HG03439 (cell line): ENCODE results near the gene TBX4.
"Not testable (repeated sequence)": the region's sequence is repeated elsewhere in the genome, so short reads cannot be mapped to it uniquely, and the experiment has no call there.

ENCODE experiments used
- ATAC-seq: cut with Tn5 transposase; IDR thresholded peaks from one replicate; pipeline ENCODE4 v1.9.1; 2021; ENCODE audit warnings: mild to moderate bottlenecking, moderate library complexity; ENCODE audit not compliant: unreplicated experiment

TBX4 gene

DNA sequence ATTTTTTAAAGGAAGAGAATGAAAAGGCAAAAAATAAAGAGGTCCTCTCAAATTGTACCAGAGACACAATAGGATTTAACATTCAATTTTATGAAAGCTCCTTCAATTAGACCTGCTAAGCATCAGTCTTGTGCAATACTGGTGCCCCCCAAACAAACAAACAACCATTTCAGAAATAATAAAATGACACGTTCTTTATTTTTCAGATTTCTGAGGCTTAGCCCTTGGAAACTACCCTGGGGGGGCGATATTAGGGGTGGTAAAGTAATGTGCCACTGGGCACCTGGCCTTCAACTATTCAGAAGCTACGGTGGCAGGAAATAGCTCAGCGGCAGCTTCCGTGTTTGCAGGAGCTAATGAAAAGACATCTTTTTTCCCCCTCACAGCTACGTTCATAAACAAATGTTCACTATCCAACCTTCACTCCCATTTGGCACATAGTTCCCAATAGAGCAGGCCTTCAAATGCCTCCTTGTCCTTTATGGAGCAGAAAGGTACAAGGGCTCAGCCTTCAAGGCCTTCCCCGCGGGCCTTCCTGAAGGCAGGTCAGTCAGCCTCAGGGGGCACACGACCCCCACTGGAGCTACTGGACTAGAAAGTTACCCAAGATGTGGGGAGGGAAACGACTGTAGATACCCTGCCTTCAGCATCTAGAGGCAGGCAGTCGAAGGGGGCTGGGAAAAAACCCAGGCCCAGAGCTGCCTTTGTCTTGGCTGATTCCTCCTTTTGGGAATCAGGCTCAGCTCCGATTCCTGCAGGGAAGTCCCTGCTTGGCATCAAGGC, 44.1 kb downstream of the TBX4 start:
- no peak for ATAC-seq

DNA sequence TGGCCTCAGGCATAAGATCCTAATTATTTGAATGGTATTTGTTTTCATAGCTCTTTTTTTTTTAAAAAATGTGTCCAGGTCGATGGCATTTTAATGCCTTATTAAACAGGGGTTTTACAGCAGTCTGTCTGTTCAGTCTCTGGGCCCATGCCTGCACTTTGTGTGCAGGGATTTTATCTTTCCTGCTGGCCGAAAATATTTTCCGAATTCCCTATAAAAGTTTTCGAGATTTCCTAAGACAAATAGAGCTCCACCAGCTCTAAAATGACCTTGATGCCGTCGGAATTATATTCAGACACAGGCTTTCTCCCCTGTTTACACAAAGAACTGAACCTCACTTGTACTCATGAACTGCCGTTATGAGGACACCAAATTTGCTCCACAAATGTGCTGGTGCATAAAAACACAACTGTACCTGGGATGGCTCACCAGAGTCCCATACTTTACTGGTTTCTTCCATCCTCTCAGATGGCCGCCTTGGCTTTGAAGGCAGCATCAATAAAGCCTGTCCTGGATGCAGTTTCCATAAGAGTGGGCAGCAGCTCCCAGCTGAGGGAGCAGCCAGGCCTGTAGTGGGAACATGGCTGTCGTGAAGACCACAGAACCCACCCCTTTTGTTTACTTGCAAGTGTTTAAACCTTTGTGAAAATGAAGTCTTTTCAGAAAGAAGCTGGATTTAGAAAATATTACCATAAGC, 44.9 kb downstream of the TBX4 start:
- ATAC-seq: no peak

DNA sequence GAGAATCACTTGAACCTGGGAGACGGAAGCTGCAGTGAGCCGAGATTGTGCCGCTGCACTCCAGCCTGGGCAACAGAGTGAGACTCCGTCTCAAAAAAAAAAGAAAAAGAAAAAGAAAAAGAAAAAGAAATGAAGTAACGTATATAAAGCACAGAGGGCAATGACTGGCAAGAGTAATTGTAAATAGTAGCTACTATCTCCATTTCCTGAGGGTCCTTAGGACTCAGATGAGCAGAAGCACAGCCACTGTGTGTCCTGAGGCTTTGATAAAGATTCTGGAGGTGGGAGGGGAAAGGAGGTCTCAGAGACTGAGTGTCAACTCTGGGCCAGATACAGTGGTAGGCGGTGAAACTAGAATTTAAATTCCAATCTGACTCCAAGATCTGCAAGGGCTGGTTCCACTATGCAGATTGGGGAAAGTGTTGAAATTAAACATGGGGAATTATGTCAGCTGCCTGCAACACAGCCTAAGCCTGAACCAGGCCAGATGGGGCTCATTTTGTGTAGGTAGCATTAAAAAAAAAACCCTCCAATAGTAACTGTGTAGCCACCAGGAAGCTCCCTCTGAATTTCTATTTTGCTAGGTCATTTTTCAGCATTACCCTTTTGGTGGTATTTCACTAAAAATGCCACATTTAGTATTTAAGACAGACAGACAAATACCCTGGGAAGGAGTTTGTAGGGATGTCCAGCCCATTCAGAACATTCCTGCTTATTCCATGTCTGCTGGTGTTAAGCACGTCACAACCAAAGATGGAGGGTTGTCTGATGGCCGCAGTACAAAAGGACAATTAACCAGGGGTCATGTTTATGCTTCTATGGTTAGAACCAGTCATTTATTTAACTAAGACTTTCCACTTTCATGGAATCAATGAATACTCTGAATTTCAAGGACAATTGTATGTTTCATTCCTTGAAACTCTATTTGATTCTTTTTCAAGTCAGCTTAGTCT, 46.1 kb downstream of the TBX4 start:
- no peak for ATAC-seq

DNA sequence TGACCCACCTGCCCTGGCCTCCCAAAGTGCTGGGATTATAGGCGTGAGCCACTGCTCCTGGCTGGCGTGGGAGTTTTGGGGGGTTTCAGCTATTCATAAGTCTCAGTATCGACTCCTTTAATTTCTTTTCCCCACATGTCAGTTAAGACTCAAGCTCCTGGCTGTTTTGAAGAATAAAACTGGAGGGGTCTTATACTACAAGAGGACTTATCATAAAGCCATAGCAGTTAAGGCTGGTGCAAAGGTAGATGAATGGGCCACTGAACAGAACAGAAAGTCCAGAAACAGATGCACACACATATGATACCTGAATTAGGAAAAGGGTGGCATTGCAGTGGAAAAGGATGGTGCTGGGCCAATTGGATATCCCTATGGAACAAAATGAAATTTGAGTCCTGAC, 47.4 kb downstream of the TBX4 start:
- no peak for ATAC-seq

DNA sequence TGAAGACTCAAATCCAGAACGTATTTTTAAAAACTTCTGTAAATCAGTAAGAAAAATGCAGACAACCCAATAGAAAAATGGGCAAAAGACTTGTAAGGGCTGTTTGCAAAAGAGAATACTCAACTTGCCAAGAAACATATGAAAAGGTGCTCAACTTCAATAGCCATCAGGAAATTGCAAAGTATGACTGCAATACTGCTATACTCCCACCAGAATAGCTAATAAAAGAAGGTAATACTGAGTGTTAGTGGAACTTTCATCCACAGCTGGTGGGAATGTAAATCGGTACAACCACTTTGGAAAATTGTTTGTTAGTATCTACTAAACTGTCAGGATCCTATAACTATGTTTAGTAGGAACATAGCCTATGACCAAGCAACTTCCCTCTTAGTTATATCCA, 48.1 kb downstream of the TBX4 start:
- ATAC-seq: no peak

DNA sequence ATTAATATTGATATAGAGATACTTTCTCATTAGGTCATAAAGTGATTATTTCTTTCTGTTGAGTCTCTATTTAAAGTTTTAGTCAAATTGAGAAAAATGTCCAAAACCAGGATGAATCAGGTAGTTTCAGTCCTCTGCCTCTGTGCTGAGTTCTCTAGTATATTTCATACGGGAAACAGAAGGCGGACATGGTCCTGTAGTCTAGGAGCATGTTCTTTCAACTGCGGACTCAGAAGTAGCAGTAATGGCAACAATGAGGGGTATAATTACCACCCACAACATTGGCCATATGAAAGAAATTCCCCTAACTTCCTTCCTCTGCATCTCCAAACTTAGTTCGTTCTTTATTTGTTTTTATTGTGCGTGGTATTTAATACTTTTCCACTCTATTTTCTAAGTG, 50.1 kb downstream of the TBX4 start:
- ATAC-seq: no peak

DNA sequence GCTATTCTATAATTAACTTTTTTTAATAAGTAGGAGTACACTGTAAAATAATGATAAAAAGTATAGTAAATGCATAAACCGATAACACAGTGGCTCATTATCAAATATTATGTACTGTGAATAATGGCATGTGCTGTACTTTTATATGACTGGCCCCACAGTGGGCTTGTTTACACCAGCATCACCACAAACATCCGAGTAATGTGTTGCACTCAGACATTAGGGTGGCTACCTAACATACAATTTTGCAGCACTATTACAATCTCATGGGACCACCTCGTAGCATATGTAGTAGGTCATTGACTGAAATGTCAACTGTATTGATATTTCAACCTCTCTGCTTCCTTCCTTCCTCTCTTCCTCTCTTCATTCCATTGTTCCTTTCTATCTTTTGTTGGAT, 51.7 kb downstream of the TBX4 start:
- ATAC-seq: no peak

DNA sequence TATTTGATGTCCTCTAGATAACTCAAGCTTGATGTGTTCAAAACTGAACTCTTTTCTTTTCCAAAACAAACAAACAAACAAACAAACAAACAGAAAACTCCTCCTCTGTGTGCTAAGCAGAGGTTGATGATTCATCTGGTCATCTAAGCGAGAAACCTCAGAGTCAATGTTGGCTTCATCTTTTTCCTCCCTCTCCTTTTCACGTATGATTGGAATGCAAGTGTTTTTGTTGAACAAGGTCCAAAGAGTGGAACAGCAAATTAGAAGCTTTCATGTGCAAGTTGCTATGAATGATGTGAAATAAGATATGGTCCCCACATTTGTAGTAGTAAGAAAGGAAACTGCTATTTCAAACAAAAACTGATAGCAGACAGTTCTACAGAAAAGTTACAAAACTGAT, 52.5 kb downstream of the TBX4 start:
- no peak for ATAC-seq

DNA sequence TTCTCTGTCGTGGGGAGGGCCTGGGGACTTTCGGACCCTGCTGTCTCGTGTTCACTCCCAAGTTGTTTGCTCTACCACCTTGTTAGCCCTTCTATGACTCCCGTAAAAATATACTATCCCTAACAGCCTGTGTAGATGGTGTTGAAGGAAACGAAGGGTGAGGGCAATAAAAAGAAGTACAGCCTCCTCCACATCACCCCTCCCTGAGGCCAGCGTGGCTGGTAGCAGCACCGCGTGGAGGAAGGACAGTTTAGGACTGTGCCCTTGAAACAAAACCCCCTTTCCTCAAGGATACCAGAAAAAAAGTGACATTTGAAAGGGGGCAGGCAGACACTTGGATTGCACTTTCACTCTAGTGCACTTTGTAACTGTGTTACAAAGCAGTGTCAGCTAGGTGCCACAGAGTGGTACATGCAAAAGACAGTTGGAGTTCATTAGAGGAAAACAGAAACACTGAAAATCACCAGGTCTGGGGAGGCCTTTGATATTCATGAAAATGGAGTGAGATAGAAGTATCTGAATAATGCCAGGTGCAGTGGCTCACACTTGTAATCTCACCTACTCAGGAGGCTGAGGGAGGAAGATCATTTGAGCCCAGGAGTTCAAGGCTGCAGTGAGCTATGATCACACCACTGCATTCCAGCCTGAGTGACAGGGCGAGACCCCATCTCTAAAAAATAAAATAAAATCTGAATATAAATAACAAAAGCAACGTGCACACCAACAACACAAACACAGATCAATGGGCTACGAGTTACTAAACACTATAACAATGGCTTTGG, 53.8 kb downstream of the TBX4 start:
- ATAC-seq: no peak

DNA sequence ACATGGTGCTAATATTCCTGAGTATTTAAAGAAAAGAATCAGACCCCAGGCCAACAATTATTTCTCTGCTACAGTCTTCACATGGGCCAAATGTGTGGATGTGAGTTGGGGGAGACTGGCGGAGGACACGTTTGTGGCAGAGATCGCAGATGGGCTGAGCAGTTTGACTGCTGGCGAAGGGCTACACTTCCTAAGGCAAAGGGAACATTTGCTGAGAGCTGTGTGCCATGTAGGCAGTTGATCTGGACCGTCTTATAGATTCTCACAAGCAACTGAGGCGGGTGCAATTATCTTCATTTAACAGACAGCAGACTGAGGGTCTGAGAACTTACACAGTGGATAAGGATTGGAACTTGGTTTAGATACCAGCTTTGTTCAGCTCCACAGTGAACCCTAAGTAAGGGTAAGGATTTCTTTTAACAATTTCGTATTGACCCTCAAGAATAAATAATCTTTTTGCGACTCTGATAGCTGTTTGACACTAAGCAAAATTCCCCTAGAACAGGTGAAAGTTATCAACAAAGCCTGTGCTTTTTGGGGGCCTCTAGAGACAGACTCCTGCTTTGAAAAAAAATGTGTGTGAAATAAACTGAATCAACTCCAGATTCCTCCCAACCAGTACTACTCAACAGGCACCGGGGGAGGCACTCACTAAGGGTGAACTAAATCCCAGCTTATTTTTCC, 55.3 kb downstream of the TBX4 start:
- no peak for ATAC-seq

DNA sequence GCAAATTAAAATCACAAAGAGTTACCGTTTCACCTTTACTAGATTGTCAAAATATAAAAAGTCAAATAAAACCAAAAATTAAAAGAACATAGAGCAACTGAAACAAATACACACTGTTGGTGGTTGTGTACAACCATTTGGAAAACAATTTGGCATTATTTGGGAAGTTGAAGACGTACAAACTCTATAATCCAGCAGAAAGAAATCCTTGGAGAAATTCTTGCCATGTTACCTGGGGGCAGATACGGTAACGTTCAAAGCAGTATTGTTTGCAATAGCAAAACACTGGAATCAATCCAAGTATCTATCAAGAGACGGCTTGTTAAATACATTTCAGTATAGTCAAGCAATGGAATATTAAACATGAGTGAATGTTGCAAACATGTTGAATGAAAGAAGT, 56.7 kb downstream of the TBX4 start:
- no peak for ATAC-seq

DNA sequence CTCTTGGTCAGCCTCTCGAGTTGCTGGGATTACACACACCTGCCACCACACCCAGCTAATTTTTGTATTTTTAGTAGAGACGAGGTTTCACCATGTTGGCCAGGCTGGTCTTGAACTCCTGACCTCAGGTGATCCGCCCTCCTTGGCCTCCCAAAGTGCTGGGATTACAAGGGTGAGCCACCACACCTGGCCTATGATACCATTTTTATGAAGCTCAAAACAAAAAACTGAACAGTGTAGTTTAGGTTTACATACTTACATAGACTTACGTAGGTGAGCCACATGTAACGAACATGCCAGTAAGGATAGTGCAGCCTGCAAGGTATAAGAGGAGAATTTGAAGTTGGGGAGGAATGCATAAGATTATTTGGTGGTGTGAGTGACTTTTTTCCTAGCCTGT, 57.2 kb downstream of the TBX4 start:
- ATAC-seq: not testable (repeated sequence)

DNA sequence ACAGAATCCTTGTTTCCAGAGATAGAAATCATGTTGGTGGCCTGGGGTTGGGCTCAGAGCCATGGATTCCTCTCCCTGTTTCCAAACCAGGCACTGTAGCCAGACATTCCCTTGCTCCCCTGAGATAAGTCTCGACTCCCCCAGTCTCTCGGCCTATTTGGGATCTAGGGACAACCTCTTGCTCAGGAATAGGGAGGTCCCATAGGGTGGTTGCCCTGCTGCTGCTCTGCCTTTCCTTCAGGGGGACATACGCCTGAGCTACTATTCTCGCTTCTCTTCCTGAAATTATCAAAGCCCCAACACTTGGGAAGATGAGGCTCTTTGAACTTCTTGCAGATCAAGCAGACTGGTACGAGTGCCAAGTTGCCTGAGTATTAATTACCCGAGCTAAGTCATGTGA, 58.0 kb downstream of the TBX4 start:
- ATAC-seq: no peak

DNA sequence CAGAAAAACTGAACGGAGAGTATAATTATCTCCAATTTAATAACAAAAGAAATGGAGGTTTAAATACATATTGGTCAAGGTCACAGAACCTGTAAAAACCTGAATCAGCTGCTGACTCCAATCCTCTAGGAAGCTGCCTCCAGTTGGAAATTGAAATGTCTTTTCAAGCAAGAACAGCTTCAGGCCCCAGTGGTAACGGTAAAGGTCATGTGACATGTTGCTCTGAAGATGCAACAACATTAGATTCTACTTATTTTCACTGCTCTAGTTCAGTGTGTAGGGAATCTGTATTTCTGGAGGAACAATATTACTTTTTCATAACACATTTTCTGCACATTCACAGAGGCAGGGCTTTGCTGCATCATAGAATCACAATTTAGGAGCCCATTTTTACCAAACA, 58.8 kb downstream of the TBX4 start:
- ATAC-seq: no peak

DNA sequence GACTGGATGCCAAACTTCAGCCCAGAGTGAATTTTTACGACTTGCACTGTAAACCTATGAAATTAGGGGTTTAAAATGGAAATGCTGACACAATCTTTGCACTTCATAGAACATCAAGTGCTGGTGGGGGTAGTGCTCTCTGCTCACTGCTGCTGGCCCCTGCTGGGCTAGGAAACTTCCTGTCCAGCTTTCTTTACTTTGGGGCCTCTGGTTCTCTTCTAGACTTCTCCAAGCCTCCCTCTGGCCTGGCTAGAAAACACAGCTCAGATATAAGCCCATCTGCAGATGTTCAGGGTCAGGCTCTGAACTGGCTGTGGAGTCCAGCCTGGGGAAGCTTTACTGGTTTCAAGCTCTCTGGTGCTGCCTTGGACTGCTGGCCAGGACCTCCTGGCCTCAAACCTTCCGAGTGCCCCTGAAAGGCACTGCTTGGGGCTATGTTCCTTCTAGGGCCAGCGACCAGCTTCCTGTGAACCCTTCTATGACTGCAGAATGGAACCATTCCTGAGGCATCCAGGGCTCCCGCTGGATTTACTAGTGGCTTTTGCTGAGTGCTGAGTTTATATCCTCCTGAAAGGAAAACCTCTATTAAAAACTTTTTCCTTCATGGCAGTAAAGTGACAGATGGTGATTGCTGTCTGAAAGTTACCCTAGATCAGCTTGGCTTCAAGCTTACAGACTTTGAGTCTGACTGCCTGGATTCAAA, 59.4 kb downstream of the TBX4 start:
- ATAC-seq: no peak

DNA sequence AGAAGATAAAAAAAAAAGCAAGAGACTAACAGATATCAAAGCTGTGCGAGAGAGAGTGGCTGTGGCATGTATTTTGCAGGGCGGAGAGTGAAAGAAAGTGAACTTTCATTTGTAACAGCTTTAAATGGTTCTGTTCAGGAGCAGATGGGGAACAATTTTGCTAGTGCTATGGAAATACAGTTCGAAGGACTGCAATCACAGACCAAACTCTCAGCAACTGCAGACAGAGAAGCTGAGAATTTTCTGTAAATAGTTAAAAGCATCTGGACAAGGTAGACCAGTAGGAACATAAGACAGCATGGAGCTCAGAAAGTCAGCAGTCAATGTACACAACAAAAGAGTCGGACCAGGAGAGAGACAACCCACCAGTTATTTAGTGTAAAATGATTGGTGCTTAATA, 62.3 kb downstream of the TBX4 start:
- no peak for ATAC-seq

DNA sequence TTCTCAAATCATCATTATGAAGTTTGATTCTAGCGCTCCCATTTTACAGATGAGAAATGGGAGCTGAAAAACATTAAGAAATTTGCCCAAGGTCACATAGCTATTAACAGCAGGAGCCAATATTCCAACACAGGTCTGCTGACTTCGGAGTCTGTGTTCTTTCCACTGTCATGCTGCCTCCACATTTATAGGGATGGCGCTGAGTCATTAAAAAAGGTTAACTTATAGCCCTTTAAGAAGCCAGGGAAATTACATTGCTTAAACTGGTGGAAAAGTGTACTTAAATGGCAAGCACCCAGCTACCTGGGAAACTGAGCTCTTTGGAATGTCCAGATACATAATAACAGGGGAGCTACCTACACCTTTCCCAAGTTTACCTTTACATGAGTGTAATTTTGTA, 65.0 kb downstream of the TBX4 start:
- ATAC-seq: no peak

DNA sequence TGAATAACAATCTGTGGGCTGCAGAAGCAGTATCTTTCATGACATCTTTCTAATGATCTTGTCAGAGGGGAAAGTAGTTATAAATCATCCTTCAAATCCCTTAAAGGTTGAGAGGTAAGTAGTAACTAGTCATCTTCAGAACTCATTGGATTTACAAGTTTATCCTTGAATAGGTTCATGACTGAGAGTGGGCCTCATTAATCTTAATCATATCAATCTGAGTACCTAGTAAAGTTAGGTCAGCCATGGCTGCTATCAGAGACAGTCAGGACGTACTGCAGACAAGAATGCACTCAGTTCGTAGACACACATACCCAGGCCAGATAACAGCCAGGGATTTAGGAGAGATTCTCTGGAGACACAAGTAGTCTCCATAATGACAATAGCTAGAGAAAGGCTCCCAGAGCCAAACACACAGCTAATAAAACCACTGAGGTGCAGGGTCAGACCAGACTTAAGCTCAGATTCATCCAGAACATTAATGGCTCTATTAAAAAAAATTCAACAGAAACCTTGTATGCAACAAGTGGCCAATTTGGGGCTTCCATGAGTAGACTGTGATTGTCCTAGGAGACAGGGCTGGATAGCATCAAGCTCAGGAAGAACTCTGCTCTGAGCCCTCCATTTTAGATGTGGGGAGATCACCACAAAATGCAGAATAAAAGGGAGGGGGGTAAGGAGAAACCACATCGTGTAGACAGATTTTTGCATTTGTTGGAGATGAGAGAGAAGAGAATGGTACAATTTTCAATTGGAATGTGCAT, 65.8 kb downstream of the TBX4 start:
- no peak for ATAC-seq

DNA sequence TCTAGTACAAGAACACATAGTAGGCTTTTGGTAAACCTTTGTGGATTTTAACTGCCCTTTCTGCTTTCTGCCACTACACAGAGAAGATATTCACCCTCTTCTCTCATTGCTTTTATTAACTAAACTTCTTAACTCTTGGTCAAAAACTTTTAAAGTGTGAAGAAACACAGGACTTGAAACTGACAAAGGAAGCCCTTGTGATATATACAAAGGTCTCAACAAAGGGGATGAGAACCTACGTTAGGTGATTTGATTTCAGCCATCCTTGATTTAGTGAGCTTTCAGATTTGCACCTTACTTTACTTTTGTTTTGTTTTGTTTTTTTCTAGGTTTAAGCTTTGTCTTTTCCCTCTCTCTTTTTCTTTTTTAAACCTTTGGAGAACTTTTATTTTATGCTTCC, 66.9 kb downstream of the TBX4 start:
- ATAC-seq: no peak
